Tongue (tissue), 3 donors: Measurements from ENCODE around the gene COPB2. TPM values are rescaled to one million over a fixed set of nuclear protein-coding genes. Genes with fewer than 3 reads are reported as not detected.

ENCODE experiments used
- DNase-seq: peaks from one replicate; pipeline ENCODE4 v3.0.0-alpha.2; 2015
- small RNA-seq: library from RNA; depleted of rRNA; stranded (forward); fragments of <200 nt; gene quantifications from one replicate; pipeline ENCODE3, GENCODE V24; 2014; ENCODE audit warnings: low replicate concordance
- total RNA-seq: library from RNA; depleted of rRNA; stranded (reverse); fragments of >200 nt; gene quantifications from one replicate; pipeline ENCODE4 v1.2.3, GENCODE V29; 2014

COPB2 gene
- total RNA-seq, 1 donor from 2014 or later: 92.1 TPM

- no peak for DNase-seq
These were observed 81.6 kb downstream of the COPB2 start for GRCh38 chr3:139307601-139308555.

Small RNA genes lying within 50 kb of the gene (small RNA-seq; reads per million reads assigned to genes)
- not detected for gene RF00026

Other genes starting within 250 kb of the COPB2 start
- gene MRPS22, start 45.6 kb downstream of the COPB2 start, total RNA-seq: 88.8 TPM
- gene RBP2, start 86.9 kb upstream of the COPB2 start, total RNA-seq: not detected
- 19.2 TPM for gene RBP1, start 150.1 kb upstream of the COPB2 start, total RNA-seq